NCI-H2171 (cell line): Measurements from ENCODE around the gene PHLDA1.
"Not testable (repeated sequence)": the region's sequence is repeated elsewhere in the genome, so short reads cannot be mapped to it uniquely, and the experiment has no call there.

Experiments
- DNase-seq: peaks from one replicate; lab custom pipeline; 2025; lab: John Stamatoyannopoulos, UW

Gene PHLDA1

DNA sequence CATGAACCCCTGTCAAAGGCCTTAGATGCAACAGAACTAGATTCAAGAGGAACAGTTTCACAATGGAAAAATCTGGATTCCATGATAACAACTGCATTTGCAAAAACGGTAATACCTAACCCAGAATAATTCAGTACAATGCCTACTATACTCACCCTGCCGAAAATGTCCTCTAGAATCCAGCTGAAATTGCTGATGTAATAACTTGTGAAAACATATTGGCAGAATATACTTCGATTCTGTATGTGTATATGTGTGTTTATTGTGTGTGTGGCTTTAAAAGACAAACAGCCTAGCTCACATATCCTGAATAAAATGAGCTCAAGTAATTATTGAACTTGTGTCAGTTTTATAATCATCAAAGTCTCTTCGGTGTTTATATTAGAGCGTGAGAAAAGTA, 46.0 kb downstream of the PHLDA1 start:
- DNase-seq: no peak

DNA sequence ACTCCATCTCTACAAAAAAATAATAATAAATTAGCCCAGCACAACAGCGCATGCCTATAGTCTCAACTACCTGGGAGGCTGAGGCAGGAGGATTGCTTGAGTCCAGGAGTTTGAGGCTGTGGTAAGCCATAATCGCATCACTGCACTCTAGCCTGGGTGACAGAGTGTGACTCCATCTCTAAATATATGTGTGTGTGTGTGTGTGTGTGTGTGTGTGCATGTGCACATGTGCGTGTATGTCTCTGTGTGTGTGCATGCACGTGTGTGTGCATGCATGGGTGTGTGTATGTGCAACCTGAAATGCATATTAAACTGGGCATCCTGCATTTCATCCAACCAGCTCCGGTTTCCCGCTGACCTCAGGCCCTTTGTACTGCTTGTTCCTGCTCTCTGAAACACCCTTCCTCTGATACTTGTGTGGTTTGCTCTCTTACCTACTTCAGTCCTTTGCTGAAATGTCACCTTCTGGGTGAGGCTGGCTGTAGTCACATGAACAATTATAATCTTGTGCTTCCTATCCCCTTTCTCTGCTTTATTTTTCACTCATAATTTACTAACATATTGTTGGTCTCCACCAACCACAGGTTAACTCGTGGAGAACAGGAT, 46.9 kb downstream of the PHLDA1 start:
- DNase-seq: no peak

DNA sequence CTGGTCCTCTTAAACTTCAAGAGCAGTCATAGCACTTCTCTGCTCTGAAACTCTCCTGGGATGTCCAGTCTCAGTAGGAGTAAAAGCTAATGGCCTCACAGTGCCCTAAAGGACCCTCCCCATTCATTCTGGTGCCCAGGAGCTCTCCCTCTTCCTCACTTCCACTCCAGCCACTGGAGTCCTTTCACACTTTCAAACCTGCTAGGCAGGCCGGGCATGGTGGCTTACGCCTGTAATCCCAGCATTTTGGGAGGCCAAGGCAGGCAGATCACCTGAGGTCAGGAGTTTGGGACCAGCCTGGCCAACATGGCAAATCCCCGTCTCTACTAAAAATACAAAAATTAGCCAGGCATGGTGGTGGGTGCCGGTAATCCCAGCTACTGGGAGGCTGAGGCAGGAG, 47.7 kb downstream of the PHLDA1 start:
- not testable (repeated sequence) for DNase-seq

DNA sequence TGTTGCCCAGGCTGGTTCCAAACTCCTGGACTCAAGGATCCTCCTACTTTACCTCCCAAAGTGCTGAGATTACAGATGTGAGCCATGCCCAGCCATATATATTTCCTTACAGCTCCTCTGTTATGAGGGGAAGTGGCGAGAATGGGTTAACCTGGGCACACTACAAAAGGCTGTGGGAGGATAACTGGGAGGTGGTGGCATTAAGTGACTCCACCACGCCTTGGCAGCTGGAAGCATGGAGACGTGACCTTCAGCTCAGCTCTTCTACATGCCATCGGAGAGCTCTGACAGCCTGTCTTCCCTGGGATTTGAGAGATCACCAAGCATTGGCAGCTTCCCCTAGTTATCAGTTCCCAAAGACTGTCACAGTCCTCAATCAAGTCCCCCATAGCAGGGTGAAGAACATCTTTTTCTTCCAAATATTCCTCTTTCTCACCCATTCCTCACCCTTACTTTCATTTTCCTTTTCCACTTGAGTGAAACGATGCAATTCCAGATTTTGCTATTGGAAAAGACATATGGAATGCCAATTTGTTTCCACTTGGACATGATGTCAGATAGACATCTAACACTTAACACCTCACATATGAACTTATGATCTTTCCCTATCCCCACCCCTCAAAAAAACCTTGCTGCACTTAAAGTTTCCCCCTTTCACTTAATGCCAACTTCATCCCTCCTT, 48.5 kb downstream of the PHLDA1 start:
- DNase-seq: no peak

DNA sequence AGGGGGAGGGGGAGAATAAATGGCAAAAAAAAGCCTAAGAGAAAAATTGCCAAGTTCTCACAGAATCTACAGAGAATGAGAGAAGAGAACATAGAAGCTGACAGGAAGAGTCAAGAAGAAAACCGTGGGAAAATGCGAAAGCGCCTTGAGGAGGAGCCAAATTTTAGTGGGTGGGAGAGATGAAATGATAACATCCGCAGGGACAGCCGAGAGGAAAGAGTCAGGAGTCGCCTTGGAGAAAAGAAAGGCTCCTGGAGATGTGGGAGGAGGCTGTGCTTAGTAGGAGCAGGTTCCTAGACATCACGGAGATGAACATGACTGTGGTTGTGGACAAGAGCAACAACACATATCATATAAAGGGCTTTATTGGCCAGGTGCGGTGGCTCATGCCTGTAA, 49.4 kb downstream of the PHLDA1 start:
- no peak for DNase-seq

DNA sequence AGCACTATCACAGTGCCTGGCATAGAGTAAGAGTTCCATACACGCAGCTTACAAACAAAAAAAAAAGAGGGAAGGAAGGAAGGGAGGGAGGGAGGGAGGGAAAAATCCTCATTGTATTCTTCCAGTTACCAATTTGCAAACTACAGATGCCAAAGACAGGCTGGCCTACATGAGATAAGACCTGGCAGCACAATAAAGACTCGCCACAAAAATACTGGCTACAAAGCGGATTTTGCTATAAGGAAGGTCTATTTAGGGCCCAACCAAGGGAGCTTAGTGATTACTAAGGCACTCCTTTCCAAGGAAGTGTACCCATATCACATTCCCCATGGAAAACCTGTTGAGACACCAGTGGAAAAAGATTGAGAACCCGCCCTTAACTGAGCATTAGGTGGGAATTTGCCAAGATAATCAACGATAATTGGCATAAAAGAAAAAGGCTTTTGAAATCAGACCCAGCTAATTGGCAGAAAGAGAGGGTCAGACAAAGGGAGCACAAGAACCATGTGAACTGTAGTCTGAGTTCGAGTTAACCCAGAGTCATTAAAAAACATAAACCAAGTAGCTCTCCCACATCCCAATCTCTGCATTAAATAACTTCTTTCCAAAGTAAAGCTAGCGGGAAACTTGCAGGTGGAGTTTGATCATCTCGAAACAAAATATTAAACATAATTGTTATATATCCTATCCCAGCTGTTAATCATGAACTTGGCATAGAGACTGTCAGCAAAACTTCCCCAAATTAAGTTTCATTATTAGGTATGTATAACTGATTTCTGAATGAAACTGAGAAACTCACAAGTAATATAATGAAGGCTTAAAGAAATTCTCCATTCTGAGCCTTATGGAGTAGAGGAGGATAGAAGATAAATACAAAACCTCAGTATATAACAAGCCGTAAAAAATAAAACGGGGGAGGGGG, 50.1 kb downstream of the PHLDA1 start:
- DNase-seq: no peak

DNA sequence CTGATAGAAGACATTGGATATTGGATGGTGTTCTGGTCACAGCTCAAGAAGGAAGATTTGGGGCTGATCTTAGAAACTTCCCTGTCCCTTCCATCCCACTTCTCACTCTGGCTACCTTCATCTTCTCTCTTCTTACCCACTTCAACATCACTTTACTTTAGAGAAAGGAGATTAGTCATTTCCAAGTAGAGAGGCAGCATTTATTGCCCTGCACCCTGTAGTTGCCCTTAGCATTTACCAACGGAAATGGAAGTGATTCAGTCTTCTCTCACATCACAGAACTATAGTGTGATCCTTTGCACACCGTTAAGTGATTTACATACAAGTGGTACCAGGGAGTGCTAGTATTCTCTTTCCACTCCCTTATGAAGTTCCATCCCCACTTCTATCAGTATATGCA, 52.4 kb downstream of the PHLDA1 start:
- DNase-seq: no peak

DNA sequence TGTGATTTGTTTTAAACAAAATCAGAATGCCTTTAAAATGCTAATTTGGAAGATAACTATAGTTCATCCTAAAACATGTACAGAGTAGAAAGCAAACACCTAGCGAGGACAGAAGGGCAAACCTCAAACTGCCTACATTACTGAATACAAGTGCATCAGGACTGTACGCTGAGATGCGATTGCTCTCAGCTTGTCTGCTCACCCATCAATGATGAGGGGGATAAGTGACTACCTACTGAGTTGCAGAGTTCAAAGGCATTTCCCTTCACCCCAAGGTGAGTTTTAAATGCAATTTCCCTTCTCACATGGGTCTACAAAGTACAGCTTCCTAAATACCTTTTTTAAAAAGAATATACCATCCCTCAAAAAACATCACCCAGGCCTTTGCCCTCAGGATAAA, 52.9 kb downstream of the PHLDA1 start:
- DNase-seq: no peak

DNA sequence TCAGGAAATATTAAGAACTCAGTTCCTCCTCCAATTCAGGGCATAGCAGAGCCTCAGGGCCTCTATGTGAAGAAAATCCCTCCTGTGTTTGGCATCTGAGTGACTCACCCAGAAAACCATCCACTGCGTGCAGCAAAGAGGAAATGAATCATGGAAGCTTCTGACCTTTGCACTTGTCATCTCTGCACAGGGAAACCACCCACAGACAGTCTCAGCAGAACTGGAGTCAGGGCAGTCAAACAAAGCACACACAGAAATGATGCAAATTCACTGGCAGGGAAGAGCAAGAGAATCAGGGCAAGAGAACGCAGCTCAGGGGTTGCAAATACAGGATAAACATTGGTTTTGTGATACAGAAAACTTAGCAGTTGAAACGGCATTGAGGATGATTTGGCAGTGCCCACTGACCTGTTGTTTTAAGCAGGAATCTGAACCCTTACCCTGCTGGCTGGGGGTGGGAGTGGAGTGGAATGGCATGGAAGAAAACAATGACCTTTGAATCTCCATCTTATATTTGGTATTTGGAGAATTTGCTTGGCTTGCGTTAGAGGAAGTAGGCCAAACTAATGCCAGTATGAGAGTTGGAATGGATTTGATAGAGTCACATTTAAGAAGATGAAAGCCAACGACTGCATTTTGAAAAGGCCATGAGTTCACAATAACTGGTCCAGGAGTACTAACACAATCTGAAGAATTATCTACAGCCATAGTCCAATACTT, 53.5 kb downstream of the PHLDA1 start:
- no peak for DNase-seq

DNA sequence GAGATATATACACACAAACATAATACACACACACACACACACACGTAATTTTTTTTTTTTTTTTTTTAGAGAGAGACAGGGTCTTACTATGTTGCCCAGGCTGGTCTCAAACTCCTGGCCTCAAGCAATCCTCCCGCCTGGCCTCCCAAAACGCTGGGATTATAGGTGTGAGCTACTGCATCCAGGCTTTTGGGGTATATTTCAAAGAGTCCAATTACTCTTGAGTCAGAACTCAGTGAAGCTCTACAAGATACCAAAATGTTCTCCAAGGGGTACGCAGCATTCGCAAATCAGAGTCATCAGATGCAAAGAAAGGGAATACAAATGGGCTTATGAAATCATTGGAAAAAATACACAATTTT, 54.0 kb downstream of the PHLDA1 start:
- no peak for DNase-seq

DNA sequence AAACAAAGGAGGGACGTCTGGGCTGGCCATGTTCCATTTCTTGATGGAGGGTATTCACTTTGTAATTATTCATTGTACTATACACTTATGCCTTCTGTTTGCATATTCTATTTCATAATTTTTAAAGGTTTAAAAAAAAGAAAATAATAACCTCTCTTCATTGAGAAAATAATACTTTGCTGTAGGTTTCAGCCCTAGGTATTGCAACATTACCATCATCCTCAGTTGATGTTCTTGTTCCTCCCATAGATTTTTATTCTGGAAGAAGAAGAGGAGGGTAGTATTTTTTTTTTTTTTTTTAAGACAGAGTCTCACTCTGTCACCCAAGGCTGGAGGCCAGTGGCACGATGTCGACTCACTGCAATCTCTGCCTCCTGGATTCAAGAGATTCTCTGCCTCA, 54.7 kb downstream of the PHLDA1 start:
- DNase-seq: no peak

DNA sequence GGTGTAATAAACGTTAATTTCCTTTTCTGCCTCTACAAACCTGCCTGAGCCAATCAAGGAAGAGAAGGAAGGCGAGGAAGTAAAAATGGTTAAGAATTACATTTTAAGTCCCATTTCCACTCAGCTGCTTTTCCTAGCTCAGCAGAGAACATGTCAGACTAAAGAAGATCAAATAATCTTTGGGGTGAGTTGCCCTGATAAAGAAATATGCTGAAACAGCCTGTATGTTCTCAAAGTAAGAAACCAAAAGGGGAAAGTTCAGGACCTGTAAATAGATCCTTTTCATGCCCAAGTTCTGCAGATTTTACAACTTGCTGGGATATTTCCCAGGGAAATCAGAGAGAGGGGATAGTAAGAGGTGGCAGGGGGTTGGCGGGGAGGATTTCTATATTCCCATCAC, 55.5 kb downstream of the PHLDA1 start:
- no peak for DNase-seq

DNA sequence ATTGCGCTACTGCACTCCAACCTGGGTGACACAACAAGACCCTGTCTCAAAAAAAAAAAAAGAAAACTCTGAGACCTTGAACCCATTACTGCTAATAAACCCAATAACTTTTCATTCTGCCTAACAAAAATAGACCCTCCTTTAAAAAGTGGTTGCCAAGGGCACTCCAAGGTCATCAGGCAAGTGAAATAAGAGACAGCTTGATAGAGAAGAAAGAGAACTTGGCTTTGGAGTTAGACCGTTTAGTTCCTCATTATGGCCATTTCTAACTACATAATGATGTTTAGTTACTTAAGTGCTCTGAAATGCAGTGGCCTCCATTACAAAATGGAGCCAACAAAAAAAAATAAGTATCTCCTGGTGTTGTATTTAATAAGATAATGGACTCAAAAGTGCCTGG, 55.9 kb downstream of the PHLDA1 start:
- no peak for DNase-seq
